Measurements from ENCODE around the gene FKRP. TPM values are rescaled to one million over a fixed set of nuclear protein-coding genes. Genes with fewer than 3 reads are reported as not detected.
A peak's percentile ranks its signal among the peaks of the same experiment; 100 is the strongest.

Gene FKRP
- total RNA-seq, 1 experiment from 2014 or later = 18.4 TPM

DNA sequence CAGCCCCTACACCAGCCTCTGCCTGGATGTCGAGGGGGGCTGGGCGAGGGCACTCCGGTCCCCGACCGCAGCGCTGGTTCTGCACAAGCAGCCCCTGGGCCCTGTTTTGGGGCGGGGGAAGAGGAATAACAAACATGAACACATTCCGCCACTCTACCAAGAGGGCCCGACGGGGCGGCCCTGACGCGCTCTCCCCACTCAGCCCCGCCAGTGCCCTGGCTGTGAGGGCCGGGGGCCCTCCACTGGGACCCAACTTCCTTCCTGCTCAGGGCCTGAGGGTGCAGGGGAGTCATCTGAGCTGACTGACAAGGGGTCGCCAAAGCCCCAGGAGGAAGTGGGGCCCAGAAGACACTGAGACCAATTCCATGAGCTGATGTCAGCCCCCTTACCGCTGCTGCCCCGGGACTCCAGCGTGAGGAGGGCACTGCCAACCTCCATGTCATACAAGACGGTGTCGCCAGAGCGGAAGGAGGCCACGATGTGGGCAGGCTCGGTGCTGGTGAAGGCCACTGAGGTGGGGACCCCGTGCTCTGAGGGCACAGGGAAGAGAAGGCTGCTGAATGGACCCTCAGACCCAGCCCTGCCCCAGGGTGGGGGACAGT lies 23.3 kb upstream of the FKRP start:
- Histone ChIP-seq H3K27me3 (ENCODE audit: low read length) (no peaks in the 10 kb centered on the region), H2AFZ (ENCODE audit: low read length) (no peak overlapping the region), H3K79me2 (ENCODE audit: low read length) (peaks cover 5% of the 10 kb centered on the region; the same call in 1 of the 2 replicates), H3K9me3 (ENCODE audit: low read length) (no peaks in the 10 kb centered on the region), H3K4me1 (ENCODE audit: low read length) (peaks cover 51% of the 10 kb centered on the region), H3K4me3 (ENCODE audit: low read length) (no peak overlapping the region), H3K9me2 (replicated peaks; ENCODE audit: insufficient read depth, low read length) (no peaks in the 10 kb centered on the region), H3K4me2 (ENCODE audit: low read depth, low read length, poor library complexity, severe bottlenecking) (no peak overlapping the region), H3K9ac (ENCODE audit: low read length) (no peak overlapping the region), H4K20me1 (ENCODE audit: insufficient read depth, low read depth, low read length) (peaks cover 7% of the 10 kb centered on the region), H3K36me3 (ENCODE audit: insufficient read depth, low read length) (peaks cover 10% of the 10 kb centered on the region), H3K27ac (ENCODE audit: low read length) (no peak overlapping the region)
- no peak for DNase-seq

DNA sequence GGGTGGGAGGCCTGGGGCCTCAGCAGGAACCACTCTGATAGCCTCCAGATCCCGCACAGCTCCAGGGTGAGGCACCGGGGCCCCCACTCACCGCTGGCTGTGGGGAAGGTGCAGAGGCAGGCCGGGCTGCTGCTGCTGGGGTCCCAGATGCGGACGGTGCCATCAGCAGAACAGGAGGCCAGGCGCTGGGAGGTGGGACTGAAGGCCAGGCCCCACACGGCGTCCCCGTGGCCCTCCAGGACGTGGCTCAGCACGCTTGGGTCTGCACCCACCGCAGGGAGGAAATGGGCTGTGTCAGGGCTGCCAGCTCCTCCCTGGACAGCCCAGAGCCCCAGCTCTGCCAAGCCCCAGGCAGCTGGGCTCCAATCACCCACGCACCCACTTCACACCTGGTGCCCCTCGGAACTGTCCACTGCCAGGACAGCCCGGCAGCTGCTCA lies 22.8 kb upstream of the FKRP start:
- Histone ChIP-seq H3K9ac (ENCODE audit: low read length) (no peak overlapping the region), H3K4me1 (ENCODE audit: low read length) (peaks cover 46% of the 10 kb centered on the region), H3K4me2 (ENCODE audit: low read depth, low read length, poor library complexity, severe bottlenecking) (no peak overlapping the region), H2AFZ (ENCODE audit: low read length) (no peak overlapping the region), H3K9me2 (replicated peaks; ENCODE audit: insufficient read depth, low read length) (no peaks in the 10 kb centered on the region), H3K27me3 (ENCODE audit: low read length) (no peaks in the 10 kb centered on the region), H3K27ac (ENCODE audit: low read length) (no peak overlapping the region), H3K79me2 (ENCODE audit: low read length) (peaks cover 6% of the 10 kb centered on the region), H3K36me3 (ENCODE audit: insufficient read depth, low read length) (peaks cover 14% of the 10 kb centered on the region), H3K9me3 (ENCODE audit: low read length) (no peaks in the 10 kb centered on the region), H4K20me1 (ENCODE audit: insufficient read depth, low read depth, low read length) (peaks cover 12% of the 10 kb centered on the region), H3K4me3 (ENCODE audit: low read length) (no peak overlapping the region)
- no peak for DNase-seq

DNA sequence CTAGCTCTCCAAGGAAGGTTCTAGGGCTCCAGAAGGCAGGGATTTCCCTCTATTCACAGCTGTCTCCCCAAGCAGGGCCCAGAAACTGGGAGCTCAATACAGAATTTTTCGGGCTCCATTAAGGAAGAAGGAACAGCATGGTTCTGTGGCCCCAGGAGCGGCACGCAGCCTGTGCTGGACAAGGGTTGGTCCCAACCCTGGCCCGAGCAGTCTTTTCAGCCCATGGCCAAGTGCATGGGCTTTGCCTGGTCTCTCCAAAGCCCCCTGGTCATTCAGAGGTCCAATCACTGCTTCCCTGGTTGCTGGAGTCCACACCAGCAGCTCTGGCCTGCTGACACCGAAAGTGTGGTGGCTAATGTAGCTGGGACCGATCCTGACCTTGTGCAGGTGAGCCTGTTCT lies 22.4 kb upstream of the FKRP start:
- H4K20me1 ChIP-seq (ENCODE audit: insufficient read depth, low read depth, low read length) = peaks cover 16% of the 10 kb centered on the region
- H2AFZ ChIP-seq (ENCODE audit: low read length) = no peak overlapping the region
- no peaks in the 10 kb centered on the region for H3K27me3 ChIP-seq (ENCODE audit: low read length)
- H3K4me3 ChIP-seq (ENCODE audit: low read length) = no peak overlapping the region
- H3K9ac ChIP-seq (ENCODE audit: low read length) = no peak overlapping the region
- no peaks in the 10 kb centered on the region for H3K9me2 ChIP-seq (replicated peaks; ENCODE audit: insufficient read depth, low read length)
- H3K36me3 ChIP-seq (ENCODE audit: insufficient read depth, low read length) = peaks cover 19% of the 10 kb centered on the region
- H3K4me2 ChIP-seq (ENCODE audit: low read depth, low read length, poor library complexity, severe bottlenecking) = no peak overlapping the region
- H3K4me1 ChIP-seq (ENCODE audit: low read length) = peaks cover 41% of the 10 kb centered on the region
- H3K27ac ChIP-seq (ENCODE audit: low read length) = no peak overlapping the region
- peaks cover 10% of the 10 kb centered on the region for H3K79me2 ChIP-seq (ENCODE audit: low read length)
- no peak for DNase-seq
- H3K9me3 ChIP-seq (ENCODE audit: low read length) = no peaks in the 10 kb centered on the region

DNA sequence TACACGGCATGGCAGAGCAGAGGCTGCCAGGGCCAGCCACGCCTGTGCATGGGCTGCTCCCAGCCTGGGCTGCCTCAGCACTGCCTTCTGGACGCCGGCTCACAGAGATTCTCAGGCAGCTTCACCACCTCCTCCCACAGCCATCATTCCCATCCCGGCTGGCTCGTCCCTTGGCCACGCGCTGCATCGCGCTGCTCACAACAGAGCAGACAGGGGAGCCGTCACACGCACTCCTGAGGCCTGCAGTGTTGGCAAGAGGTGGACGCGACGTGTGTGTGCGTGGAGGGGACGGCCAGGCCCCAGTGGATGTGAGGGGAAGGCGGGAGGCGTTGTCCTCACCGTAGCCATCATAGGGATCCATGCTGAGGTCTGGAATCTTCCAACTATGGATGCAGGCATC lies 21.4 kb upstream of the FKRP start:
- Histone ChIP-seq H3K4me3 (ENCODE audit: low read length) (no peak overlapping the region), H3K27me3 (ENCODE audit: low read length) (no peaks in the 10 kb centered on the region), H3K4me1 (ENCODE audit: low read length) (peaks cover 38% of the 10 kb centered on the region), H3K4me2 (ENCODE audit: low read depth, low read length, poor library complexity, severe bottlenecking) (no peak overlapping the region), H3K79me2 (ENCODE audit: low read length) (peaks cover 19% of the 10 kb centered on the region), H2AFZ (ENCODE audit: low read length) (no peak overlapping the region), H3K9me3 (ENCODE audit: low read length) (no peaks in the 10 kb centered on the region), H3K27ac (ENCODE audit: low read length) (no peak overlapping the region), H3K9ac (ENCODE audit: low read length) (no peak overlapping the region), H3K36me3 (ENCODE audit: insufficient read depth, low read length) (peaks cover 20% of the 10 kb centered on the region), H3K9me2 (replicated peaks; ENCODE audit: insufficient read depth, low read length) (no peaks in the 10 kb centered on the region), H4K20me1 (ENCODE audit: insufficient read depth, low read depth, low read length) (peaks cover 25% of the 10 kb centered on the region)
- DNase-seq = no peak

DNA sequence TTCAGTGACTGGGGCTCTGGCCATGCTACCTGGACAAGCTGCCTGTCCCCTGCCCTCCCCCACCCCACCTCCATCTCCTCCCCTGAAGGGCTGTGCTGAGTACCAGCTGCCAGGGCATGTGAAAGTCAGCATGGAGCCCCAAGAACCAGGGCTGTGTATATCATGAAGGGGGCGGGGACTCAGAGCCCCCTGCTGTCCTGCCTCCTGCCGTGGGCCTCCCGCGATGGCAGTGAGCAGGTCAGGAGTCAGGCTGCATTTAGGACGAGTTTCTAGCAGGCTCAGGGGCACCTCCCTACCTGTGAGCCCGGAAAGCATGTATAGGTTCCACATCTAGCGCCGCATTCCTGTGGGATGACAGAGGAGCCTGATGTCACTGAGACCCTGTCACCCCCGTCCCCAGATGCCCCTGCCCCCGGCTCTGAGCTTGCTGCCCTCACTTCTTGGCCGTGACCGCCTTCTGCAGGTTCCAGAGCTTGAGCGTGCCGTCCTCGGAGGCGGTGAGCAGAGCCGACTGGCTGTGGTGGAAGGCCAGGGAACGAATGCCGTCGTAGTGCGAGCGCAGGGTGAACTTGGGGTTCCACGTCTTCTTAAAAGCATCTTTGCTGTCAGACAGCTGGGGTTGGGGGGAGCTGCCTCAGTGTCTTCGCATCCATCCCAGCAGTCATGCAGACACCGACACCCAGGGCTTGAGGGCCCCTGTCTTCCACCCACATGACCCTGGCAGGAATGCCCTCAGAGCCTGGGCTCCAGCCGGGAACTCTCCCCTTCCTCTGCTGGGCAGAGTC lies 20.6 kb upstream of the FKRP start:
- Histone ChIP-seq H3K79me2 (ENCODE audit: low read length) (peaks cover 19% of the 10 kb centered on the region), H3K27ac (ENCODE audit: low read length) (no peak overlapping the region), H2AFZ (ENCODE audit: low read length) (no peak overlapping the region), H3K4me2 (ENCODE audit: low read depth, low read length, poor library complexity, severe bottlenecking) (no peak overlapping the region), H3K9me2 (replicated peaks; ENCODE audit: insufficient read depth, low read length) (no peaks in the 10 kb centered on the region), H3K36me3 (ENCODE audit: insufficient read depth, low read length) (peaks cover 20% of the 10 kb centered on the region), H3K9me3 (ENCODE audit: low read length) (no peaks in the 10 kb centered on the region), H4K20me1 (ENCODE audit: insufficient read depth, low read depth, low read length) (peaks cover 31% of the 10 kb centered on the region), H3K9ac (ENCODE audit: low read length) (no peak overlapping the region), H3K4me1 (ENCODE audit: low read length) (peaks cover 38% of the 10 kb centered on the region), H3K4me3 (ENCODE audit: low read length) (no peak overlapping the region), H3K27me3 (ENCODE audit: low read length) (no peaks in the 10 kb centered on the region)
- peak; percentile 39 for DNase-seq

DNA sequence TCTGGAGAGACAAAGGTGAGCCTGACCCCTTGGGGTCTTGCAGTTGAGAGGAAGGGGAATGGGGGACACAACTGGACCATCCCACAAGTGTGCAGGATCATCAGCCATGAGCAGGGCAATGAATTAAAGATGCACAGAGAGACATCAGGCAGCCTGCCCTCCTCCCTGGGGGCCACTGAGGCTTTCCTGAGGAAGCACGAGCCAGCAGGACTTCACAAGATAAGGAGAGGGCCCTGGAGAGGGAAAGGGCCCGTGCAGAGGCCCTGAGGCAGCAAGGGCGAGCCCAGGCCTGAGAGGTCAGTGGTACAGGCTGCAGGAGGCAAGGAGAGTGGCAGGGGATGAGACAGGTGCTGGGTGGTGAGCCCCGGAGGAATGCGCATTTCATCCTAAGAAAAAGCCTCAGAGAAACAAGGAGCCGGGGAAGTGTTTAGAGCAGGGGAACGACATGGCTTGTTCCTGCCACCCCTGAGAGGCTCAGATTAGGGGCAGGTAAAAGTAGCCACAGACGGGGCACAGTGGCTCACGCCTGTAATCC lies 19.9 kb upstream of the FKRP start:
- H4K20me1 ChIP-seq (ENCODE audit: insufficient read depth, low read depth, low read length) = peaks cover 34% of the 10 kb centered on the region
- DNase-seq = no peak

DNA sequence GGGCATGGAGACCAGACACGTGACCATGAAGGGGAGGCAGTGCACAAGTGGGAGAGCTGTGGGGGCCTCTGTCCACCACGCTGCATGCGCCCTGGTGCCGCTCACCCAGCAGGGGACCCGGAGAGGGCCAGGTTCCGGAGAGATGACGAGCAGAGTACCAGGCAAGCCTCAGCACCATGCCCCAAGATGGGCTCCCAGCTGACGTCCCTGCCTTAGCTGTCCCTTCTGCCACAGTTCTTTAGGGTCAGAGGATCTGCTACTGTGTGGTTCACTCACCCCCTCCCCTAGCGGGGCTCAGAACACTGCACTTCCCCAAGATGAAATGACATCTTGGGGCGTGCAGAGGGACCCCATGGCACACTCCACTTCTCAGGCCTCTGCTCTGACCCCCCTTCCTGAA lies 19.3 kb upstream of the FKRP start:
- Histone ChIP-seq H3K4me1 (ENCODE audit: low read length) (peaks cover 38% of the 10 kb centered on the region), H3K9me2 (replicated peaks; ENCODE audit: insufficient read depth, low read length) (no peaks in the 10 kb centered on the region), H3K9me3 (ENCODE audit: low read length) (no peaks in the 10 kb centered on the region), H3K27me3 (ENCODE audit: low read length) (no peaks in the 10 kb centered on the region), H3K9ac (ENCODE audit: low read length) (no peak overlapping the region), H3K4me3 (ENCODE audit: low read length) (no peak overlapping the region), H4K20me1 (ENCODE audit: insufficient read depth, low read depth, low read length) (peaks cover 41% of the 10 kb centered on the region), H2AFZ (ENCODE audit: low read length) (no peak overlapping the region), H3K79me2 (ENCODE audit: low read length) (peaks cover 19% of the 10 kb centered on the region), H3K27ac (ENCODE audit: low read length) (no peak overlapping the region), H3K4me2 (ENCODE audit: low read depth, low read length, poor library complexity, severe bottlenecking) (no peak overlapping the region), H3K36me3 (ENCODE audit: insufficient read depth, low read length) (peaks cover 20% of the 10 kb centered on the region)
- DNase-seq = no peak

More for the DNA sequence above, 19.9 kb upstream of the FKRP start:
- Histone ChIP-seq H3K4me3 (ENCODE audit: low read length) (no peak overlapping the region), H3K79me2 (ENCODE audit: low read length) (peaks cover 19% of the 10 kb centered on the region), H3K4me2 (ENCODE audit: low read depth, low read length, poor library complexity, severe bottlenecking) (no peak overlapping the region), H3K36me3 (ENCODE audit: insufficient read depth, low read length) (peaks cover 20% of the 10 kb centered on the region), H3K9ac (ENCODE audit: low read length) (no peak overlapping the region), H3K9me3 (ENCODE audit: low read length) (no peaks in the 10 kb centered on the region), H3K9me2 (replicated peaks; ENCODE audit: insufficient read depth, low read length) (no peaks in the 10 kb centered on the region), H3K27me3 (ENCODE audit: low read length) (no peaks in the 10 kb centered on the region), H3K27ac (ENCODE audit: low read length) (no peak overlapping the region), H3K4me1 (ENCODE audit: low read length) (peaks cover 38% of the 10 kb centered on the region), H2AFZ (ENCODE audit: low read length) (no peak overlapping the region)

DNA sequence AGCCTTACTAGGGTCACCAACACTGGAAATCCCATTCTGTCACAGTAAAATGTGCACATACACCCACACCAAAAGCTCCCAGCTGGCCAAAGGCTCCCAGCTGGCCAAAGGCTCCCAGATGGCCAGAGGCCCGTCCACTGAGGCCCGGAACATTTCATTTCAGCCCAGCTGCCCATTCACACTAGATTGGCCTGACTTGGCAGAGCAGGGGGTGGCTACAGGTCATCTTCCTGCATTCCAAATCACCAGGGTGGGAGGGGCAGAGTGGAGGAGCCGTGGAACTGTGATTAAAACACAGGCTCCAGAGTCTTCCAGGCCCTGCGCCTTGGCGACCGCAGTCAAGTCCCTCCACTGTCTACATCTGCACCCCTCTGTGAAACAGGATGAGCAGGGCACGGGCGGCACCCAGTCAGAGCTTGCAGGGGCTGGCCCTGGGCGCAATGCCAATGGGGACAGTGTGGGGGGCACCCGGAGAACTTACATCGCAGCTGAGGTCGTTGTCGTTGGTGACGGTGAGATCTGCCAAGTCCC lies 18.8 kb upstream of the FKRP start:
- DNase-seq = no peak
- H2AFZ ChIP-seq (ENCODE audit: low read length) = no peak overlapping the region
- H3K27me3 ChIP-seq (ENCODE audit: low read length) = no peaks in the 10 kb centered on the region
- no peaks in the 10 kb centered on the region for H3K9me2 ChIP-seq (replicated peaks; ENCODE audit: insufficient read depth, low read length)
- no peak overlapping the region for H3K4me2 ChIP-seq (ENCODE audit: low read depth, low read length, poor library complexity, severe bottlenecking)
- H3K9ac ChIP-seq (ENCODE audit: low read length) = no peak overlapping the region
- H3K4me1 ChIP-seq (ENCODE audit: low read length) = peaks cover 35% of the 10 kb centered on the region
- no peaks in the 10 kb centered on the region for H3K9me3 ChIP-seq (ENCODE audit: low read length)
- peaks cover 20% of the 10 kb centered on the region for H3K36me3 ChIP-seq (ENCODE audit: insufficient read depth, low read length)
- H3K27ac ChIP-seq (ENCODE audit: low read length) = no peak overlapping the region
- peaks cover 19% of the 10 kb centered on the region for H3K79me2 ChIP-seq (ENCODE audit: low read length)
- no peak overlapping the region for H3K4me3 ChIP-seq (ENCODE audit: low read length)
- peaks cover 46% of the 10 kb centered on the region for H4K20me1 ChIP-seq (ENCODE audit: insufficient read depth, low read depth, low read length)

Measured in Karpas-422 (cell line).